T1000 (cell line): ENCODE results near the gene PSTPIP2.
"Not testable (repeated sequence)": the region's sequence is repeated elsewhere in the genome, so short reads cannot be mapped to it uniquely, and the experiment has no call there.

Source experiments
- DNase-seq: peaks from one replicate; lab custom pipeline; 2025; ENCODE audit warnings: mixed read lengths; lab: John Stamatoyannopoulos, UW

The PSTPIP2 gene

GRCh38 chr18:46035696-46036680, 36.1 kb downstream of the PSTPIP2 start:
- DNase-seq, result no peak

GRCh38 chr18:46034230-46034629, 37.8 kb downstream of the PSTPIP2 start:
- DNase-seq, result no peak

GRCh38 chr18:46031741-46032140, 40.3 kb downstream of the PSTPIP2 start:
- DNase-seq, result no peak

- DNase-seq, result no peak
Measured at GRCh38 chr18:46028536-46028891, 43.5 kb downstream of the PSTPIP2 start.

DNA sequence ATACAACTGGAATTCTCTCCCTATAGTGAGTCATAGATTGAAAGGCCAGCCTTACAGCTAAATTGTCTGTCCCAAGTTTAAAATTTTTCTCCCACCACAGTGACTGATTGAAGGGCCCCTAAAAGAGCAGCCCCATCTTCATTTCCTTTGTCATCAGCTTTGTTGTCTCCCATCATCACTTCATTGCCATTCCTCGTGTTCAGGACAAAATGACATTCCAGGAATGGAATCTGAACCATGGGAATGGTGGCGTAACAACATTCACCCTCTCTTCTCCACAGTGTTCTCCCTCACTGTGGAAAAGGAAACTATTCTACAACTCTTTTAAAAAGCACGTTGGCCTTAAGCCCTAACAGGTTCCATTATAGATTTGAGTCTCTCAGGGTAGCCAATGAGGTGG, 52.1 kb downstream of the PSTPIP2 start:
- no peak for DNase-seq

DNA sequence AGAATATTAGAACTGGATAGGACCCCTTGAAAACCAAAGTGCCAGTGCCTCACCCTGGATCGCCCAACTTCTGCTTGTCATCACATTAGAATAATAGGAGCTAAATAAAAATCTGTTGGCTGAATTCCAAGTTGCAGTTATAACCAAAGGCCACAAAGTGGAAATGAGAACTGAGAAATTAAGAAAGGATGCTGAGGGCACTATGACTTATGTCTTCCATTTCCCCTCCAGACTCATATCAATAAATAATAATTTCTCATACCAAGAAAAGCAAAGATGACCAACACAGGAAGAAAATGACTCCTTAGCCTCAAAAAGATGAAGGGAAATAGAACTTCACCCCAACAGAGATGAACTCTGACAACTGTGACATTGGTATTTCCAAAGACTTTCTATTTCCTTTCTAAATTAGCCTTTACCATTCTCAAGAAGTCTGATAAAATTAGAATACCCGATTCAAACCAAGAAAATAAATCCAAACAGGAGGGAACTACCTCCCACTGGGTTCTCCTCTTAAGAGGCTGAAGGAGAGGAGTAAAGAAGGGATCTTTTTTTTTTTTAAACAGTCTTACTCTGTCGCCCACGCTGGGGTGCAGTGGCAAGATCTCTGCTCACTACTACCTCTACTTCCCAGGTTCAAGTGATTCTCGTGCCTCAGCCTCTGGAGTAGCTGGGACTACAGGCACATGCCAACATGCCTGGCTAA, 58.4 kb downstream of the PSTPIP2 start:
- no peak for DNase-seq

DNA sequence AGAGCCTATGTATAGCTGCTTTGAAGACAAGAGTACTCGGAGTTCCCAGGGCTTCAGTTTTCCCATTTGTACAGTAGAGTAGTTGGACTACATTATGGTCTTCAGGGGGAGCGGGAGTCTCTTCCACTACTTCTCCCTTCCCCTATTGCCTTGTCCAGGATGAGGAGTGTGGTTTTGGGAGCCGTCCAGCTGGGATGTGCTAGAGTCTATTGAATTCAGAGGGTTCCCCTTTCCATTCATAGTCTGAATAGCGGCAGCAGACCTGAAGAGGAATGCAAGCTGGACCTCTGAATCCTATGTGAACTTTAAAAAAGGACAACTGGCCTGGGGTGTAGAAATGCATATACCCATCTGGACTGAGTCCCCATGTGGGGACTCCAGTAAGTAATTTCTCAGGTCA, 61.4 kb downstream of the PSTPIP2 start:
- DNase-seq, result no peak

DNA sequence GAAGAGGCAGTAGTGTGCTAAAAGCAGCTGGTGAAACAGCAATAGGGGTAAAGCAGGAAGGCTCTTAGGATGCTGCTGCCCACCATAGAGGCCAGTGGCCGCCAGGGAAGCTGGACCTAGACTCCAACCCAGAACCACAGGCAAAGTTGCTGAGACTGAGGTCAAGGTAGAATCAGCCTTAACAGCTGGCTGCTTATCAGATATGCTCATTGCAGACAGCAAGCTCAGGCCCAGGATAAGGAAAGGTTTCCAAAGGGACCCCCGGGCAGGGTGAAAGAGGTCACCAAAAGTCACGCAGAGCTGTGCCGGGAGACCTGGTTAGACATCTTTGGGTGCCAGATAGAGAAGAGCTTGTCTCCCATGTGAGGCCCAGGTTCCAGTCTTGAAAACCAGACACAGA, 62.0 kb downstream of the PSTPIP2 start:
- DNase-seq, result no peak

DNA sequence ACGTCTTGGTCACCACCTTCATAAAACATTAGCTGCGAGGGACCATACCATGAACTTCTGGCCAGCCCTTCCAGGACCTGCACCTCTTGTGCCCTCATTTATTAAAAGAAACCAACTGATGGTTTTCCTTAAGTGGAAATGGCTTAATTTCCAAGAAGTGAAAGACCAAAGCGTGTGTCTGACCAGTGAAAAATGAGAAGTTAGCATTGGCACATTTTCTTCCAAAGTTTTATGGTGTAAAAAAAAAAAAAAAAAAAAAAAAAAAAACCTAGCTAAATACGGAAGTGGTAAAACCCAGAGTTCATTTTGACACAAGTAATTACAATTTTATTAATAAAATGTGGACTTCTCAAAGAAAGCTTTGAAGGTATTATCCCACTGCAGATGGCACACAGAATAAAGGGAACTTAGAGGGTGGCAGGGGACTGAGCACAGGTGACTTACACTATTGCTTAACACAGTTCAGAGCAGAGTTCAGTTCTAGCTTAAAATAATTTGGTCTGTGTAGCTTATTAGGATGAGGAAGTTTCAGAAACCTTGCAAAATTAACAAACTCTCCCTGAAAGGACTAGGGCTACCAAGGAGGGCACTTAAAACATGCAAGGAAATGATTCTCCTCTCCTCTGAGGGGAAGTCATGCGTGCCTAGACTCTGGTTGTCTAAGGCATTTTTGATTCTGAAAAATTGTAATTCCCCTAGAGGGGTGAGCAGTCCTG, 62.8 kb downstream of the PSTPIP2 start:
- no peak for DNase-seq

DNA sequence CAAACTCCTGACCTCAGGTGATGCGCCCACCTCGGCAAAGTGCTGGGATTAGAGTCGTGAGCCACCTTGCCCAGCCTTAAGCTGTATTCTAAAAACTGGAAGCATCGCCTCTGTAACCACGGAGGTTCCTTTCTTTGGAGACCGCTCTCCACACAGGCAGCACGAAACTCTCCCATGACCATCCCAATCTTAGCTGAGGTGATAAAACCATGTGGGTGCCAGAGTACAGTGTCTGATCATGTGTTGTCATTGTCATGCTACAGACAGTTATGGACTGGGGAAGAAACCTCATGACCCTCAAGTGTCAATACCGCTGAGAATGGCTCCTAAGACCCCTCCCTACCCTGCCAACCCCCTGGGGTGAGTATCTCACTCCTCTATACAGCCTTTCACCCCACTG, 63.5 kb downstream of the PSTPIP2 start:
- DNase-seq, result no peak

DNA sequence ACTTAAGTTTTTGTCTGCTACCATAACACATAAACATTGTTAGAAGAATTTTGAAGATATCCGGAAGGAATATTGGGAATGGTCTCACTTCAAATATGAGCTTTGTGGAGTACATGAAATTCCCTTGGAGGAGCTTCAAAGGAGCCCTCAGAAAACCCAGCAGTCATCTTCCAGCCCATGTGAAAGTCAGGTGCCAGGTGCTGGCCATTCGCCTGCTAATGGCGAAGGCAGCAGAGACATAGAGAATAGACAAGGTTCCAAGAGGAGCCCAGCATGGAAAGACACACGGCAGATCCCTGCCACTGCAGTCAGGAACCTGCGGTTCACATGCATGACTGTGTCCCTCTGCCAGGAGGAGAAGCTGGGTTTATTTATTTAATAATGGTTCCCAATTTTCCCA, 64.9 kb downstream of the PSTPIP2 start:
- DNase-seq, result no peak

- no peak for DNase-seq
Measured at GRCh38 chr18:46002934-46003333, 69.1 kb downstream of the PSTPIP2 start.

DNA sequence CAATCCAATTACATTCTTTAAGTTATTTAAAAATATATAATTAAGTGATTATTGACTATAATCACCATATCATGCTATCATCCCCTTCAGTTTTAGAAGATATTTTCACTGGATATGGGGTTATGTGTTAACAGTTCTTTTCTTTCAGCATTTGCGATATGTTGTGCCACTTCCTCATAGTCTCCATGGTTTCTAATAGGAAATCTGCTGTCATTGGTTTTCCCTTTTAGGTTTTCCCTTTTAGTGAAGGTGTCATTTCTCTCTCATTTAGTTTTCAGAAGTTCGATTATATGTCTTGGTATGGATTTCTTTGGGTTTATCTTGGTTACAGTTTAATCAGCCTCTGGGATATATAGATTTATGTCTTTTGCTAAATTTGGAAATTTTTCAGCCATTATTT, 70.2 kb downstream of the PSTPIP2 start:
- DNase-seq, result no peak

- no peak for DNase-seq
Measured at GRCh38 chr18:46001074-46001473, 71.0 kb downstream of the PSTPIP2 start.

DNA sequence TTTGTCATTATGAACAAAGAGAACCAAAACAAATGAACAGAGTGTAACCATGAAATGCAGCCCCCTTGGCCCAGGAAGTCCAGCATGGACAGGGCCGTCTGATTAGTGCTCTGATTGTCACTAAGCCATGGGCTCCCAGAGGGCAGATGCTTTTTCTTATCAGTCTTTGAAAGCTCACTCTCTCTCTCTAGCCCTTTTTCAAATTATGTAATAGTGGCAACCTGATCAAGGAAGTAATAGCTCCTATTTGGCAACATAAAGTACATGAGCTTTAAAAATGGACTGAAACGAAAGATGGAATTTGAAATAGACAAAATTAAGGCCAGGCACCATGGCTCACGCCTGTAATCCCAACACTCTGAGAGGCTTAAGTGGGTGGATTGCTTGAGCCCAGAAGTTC, 72.5 kb downstream of the PSTPIP2 start:
- no peak for DNase-seq

GRCh38 chr18:45998244-45998643, 73.8 kb downstream of the PSTPIP2 start:
- no peak for DNase-seq

DNA sequence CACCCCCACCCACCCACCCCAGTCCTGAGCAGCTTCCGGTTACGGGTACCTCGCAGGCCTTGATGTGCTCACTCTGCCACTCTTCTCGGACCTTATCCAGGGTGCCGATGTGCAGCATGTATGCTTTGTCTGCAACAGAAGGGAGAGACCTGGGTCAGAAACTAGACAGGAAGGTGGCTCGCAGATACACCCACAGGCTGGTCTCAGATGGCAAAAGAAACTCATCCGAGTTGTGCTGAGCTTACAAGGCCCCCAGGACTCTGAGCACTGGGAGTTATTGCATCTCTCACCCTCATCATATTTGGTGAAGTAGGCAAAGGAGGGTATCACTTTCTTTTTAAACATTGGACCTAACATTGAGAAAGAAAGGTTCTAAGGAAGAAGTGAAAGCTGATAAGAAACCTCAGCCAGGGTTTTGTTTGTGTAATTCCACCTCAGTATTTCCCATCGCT, 74.3 kb downstream of the PSTPIP2 start:
- DNase-seq, result no peak

DNA sequence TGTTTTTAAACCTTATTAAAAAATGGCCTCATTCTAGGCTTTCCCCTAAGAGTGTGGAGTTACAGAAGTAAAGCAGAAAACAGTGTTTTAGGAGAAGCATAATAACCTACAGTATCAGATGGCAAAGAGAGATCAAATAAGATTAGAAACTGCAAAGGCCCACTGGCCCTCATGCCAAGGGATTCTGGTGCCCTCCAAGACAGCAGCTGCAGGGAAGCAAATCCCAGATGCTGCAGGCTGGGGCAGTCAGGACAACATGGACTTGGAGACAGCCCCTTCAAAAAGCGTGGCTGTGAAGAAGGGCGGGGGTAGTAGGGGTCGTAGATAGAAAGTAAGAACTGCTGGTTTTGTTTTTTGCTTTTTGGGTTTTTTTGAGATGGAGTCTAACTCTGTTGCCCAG, 76.6 kb downstream of the PSTPIP2 start:
- no peak for DNase-seq

DNA sequence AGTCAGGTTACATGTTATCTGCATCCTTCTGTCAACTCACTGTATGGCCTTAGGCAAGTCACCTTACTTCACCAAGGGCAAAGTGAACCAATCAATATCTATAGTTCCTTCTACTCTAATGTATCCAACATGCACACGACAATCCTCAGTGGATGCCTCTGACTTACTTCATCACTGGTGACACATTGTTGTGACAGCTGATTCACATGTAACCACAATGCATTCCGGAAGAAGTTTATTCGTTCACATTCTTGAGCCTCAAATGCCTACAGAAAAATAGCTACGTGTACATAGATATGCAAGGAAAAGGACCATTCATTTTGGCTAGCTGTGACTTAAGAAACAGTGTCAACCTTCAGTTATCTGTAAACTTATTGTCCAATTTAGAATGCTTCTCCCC, 78.6 kb downstream of the PSTPIP2 start:
- DNase-seq, result peak; percentile 15

GRCh38 chr18:45992527-45992926, 79.5 kb downstream of the PSTPIP2 start:
- DNase-seq, result not testable (repeated sequence)

DNA sequence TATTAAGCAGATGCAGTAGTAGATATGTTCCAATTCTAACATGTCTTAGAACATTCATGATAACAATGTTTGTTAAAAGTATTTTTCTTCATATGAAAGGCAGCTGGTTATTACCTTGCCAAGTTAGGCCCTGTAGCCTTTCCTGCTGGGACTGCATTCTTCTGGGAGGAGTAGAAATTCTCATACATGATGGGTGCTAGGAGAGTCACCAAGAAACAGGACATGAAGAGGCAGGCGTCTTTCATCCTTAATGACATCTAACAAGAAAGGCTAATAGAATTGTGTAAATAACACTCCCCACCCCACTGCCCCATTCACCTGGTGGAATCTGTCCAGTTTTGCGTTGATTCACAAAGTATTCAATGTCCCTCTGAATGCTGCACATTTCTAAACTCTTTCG, 80.3 kb downstream of the PSTPIP2 start:
- DNase-seq, result no peak

DNA sequence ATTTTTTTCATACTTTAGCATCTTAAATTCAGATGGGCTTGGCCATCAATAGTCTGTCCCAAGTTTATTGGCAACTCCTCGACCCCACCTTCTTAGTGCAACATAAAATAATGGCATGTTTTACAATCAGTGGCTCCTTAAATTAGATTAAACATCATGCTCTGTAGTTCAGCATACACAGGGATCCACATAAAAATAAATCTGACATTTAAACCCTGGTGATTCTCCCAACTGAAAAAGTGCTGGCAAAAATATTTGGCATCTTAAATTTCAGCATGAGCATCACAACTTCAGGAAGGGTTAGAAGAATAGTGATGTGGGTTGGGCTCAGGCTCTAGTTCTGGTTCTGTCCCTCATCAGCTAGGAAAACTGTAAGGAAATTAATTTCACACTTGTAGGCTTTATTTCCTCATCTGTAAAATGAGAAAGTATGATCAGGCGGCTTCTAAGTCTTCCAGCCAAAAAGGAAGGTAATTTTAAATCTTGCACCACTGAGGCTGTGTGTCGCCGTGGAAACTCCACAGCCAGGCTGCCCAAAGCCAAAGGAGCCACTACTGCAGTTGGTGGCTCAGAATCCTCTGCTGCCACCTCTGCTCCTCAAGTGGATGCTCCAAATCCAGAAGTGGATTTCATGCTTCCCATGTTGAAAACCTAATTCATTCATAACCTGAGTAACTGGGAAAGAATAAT, 87.4 kb downstream of the PSTPIP2 start:
- DNase-seq, result no peak
